Esophagus squamous epithelium (tissue), 4 donors: ENCODE results near the gene IFT20.

Experiments used
- CTCF ChIP-seq, 6 experiments: fragments of 450-650 bp in 4 of 6; fragments of 200-600 bp in 2 of 6; sonication (generic) in 2 of 6; IDR thresholded peaks; one replicate each; pipeline ENCODE4 v1.5.1; 2016 to 2019; ENCODE audit warnings: antibody characterized with exemption in 6 of 6, mild to moderate bottlenecking in 4 of 6, moderate library complexity in 4 of 6
- POLR2A ChIP-seq, 4 donors: fragments of 450-650 bp; IDR thresholded peaks; one replicate each; pipeline ENCODE4 v1.6.1; 2017; ENCODE audit warnings: antibody characterized with exemption in 4 of 4, mild to moderate bottlenecking in 4 of 4, moderate library complexity in 3 of 4

- TF ChIP-seq CTCF (IDR thresholded peaks at IDR 0.05): no peak
- TF ChIP-seq POLR2A (IDR thresholded peaks at IDR 0.05): no peak
Observed at GRCh38 chr17:28371245-28372202, 36.3 kb upstream of the IFT20 start, which contains the start of gene SARM1.
